NCI-H524 treated with DMSO at 0.1 percent for 48 hours (cell line): Measurements from ENCODE around the gene TMEM101.
"Not testable (repeated sequence)": the region's sequence is repeated elsewhere in the genome, so short reads cannot be mapped to it uniquely, and the experiment has no call there.

Experiments used
- DNase-seq: peaks from one replicate; lab custom pipeline; 2025; lab: John Stamatoyannopoulos, UW

TMEM101 gene

DNA sequence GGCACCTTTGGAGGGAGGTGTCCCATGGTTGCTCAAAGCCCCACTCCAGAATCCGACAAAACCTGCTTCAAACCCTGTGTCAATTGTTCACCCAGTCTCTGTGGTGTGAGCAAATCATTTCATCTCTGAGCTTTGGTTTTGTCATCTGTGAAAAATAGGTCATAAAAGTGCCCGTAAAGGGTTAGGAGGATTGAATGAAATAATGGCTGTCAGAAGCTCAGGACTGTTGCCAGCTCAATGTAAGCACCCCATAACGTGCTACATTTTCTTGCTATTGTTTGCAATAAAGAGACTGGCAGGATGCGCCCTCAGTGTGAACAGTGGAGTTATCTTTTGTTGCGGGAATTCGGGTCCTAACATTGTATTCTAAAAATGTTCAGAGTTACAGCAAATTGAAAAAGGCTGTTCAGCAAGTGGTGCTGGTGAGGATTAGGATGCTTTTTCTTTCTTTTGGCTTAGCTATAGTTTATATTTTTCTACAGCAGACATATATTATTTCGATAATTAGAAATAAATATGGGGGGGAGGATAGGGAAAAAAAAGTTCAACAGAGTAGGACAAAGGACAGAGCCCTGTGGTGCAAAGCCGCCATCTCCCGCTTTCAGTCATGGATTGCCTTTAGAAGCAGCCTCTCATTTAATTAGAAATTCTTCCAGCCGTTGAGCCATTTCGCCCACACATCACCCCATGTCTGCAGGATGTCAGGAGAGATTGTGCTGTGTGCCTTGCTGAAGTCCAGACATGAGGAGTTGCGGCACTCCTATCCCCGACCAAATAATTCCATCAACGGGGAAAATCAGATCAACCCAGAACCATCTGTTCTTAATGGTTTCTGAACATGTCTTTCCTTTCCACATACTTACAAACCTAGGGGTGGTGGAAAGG lies 40.1 kb downstream of the TMEM101 start:
- no peak for DNase-seq

DNA sequence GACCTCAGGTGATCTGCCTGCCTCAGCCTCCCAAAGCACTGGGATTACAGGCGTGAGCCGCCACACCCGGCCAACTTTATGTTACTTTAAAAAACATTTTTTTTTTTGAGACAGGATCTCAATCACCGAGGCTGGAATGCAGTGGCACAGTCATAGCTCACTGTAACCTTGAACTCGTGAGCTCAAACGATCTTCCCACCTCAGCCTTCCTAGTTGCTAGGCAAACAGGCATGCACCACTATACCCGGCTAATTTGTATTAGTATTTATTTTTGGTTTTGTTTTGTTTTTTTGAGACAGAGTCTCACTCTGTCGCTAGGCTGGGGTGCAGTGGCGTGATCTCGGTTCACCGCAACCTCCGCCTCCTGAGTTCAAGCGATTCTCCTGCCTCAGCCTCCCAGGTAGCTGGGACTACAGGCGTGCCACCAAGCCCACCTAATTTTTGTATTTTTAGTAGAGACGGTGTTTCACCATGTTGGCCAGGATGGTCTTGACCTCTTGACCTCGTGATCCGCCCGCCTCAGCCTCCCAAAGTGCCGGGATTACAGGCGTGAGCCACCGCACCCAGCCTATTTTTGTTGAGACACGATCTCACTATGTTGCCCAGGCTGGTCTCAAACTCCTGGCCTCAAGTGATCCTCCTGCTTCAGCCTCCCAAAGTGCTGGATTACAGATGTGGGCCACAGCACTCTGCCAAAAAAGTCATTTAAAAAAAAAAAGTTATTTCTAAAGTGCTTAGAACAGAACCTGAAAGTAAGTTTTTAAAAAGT lies 42.1 kb downstream of the TMEM101 start:
- not testable (repeated sequence) for DNase-seq

DNA sequence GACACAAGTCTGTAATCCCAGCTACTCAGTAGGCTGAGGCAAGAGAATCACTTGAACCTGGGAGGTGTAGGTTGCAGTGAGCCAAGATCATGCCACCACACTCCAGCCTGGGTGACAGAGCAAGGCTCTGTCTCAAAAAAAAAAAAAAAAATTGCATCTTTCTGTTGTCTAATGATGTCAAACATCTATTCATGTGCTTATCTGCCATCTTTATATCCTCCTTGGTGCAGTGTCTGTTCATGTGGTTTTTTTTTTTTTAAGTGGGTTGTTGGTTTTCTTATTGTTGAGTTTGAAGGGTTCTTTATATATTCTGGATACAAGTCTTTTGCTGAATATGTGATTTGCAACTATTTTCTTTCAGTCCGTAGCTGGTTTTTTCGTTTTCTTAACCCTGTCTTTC lies 43.3 kb downstream of the TMEM101 start:
- not testable (repeated sequence) for DNase-seq

DNA sequence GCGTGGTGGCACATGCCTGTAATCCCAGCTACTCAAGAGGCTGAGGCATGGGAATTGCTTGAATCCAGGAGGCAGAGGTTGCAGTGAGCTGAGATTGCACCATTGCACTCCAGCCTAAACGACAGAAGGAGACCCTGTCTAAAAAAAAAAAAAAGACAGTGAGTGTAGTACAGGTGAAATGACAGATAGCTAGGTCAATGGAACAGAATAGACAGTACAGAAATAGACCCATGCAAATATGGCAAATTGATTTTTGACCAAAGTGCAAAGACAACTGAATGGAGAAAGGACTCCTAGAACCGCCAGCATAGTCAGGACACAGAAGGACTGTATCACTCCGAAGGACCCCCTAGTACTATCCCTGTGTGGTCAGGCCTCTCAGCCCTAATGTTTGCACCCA lies 44.4 kb downstream of the TMEM101 start:
- DNase-seq = no peak

DNA sequence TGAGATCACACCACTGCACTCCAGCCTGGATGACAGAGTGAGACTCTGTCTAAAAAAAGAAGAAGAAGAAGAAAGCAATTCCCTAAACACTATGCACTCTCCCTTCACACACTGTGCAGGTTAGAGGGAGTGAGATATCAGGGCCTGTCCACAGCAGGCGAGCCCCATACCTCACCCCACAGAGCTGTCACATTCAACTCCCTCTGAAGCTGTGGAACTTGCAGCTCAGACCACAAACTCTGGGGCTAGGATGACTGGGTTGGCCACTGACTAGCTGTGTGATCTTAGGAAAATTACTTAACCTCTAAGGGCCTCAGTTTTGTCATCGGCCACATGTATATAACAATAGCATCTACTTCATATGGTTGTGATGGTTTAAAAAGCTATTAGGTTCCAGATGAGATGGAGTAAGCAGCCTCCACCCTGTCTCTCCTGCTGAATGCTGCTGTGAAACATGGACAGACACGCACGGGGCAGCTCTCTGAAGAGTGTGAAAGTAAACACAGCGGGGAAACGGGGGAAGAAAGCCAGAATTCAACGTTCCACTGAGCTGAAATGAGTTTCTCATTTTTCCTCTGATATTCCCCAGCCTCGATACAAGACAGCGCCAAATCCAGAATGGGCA lies 47.4 kb downstream of the TMEM101 start:
- no peak for DNase-seq

DNA sequence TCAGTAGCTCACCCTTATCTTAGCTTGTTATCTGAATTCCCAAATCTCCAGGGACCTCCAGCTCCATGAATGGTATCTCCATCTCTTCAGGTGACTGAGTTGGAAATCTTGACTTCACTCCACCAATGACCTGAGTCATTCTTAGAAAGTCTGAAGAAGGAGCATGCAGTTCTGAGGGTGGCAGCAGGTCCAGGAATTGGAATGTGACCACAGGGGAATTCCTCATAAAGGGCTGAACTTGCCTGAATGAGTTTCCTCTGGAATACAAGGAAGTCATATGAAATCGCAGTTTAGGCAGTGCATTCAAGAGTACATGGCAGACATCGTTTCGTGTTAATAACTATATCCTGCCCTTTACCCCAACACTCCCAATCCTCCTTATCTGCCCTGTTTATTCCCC lies 48.5 kb downstream of the TMEM101 start:
- no peak for DNase-seq

DNA sequence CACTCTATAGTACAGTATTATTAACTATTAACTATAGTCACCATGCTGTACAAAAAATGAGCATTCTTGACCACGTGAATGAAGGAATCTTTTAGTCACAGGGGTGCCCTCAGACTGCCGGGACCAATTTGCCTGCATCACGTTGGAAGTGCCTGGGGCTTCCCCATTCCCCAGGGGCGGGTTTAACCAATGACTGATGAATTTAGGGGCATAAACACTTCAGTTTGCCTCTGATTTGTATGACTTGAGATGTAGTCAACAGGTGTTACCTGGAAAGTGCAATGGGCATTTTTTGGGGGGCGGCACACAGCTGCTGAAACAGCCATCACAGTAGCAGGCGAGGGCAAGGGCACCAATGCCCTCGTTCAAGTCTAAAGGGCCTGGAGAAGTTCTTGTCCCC lies 52.3 kb downstream of the TMEM101 start:
- no peak for DNase-seq

DNA sequence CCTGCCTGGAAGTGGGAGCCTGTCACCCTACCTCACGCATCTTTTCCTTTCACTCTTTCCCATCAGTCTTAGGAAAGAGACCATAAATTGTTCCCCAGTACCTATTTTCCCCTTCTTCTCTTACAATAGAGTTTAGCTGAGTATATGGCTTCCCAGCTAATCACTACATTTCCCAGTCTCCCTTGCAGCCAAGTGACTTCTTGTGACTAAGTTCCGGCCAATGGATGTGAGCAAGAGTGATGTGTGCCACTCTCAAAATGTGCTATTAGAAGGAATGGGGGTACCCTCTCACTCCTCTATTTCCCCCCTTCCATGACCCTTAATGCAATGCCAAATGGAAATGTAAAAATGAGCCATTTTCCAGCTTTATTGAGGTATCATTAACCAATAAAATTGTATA lies 52.8 kb downstream of the TMEM101 start:
- no peak for DNase-seq

DNA sequence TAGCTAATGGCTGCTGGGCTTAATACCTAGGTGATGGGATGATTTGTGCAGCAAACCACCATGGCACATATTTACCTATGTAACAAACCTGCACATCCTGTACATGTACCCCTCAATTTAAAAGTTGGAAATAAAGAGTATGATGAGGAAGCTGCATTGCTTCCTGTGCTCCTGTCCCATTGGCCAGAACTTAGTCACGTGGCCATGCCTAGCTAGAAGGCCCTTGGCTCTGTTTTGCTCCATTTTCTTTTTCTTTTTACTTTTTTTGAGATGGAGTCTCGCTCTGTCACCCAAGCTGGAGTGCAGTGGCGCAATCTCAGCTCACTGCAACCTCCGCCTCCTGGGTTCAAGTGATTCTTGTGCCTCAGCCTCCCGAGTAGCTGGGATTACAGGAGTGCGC lies 53.5 kb downstream of the TMEM101 start:
- not testable (repeated sequence) for DNase-seq
